CD8-positive, alpha-beta memory T cell (primary cell): Measurements from ENCODE around the gene MMP17. TPM values are rescaled to one million over a fixed set of nuclear protein-coding genes. Genes with fewer than 3 reads are reported as not detected.
"Not testable (repeated sequence)": the region's sequence is repeated elsewhere in the genome, so short reads cannot be mapped to it uniquely, and the experiment has no call there.

ENCODE experiments used
- CTCF ChIA-PET: fragments of 350-600 bp; sonication (Branson Sonifier 250); formaldehyde crosslinking; loops from one replicate; lab custom pipeline; 2021; ENCODE audit warnings: antibody characterized with exemption; lab: Charles Lee
- POLR2A ChIA-PET: fragments of 350-600 bp; sonication (Branson Sonifier 250); formaldehyde crosslinking; loops from one replicate; lab custom pipeline; 2021; ENCODE audit warnings: antibody characterized with exemption; lab: Charles Lee
- DNase-seq, 5 donors: peaks; one replicate each; pipeline versions ENCODE4 v3.0.0 to v3.0.0-alpha.2; 2020 to 2022; ENCODE audit warnings: mixed read lengths in 1 of 5
- H3K27ac ChIP-seq: one replicate; pipeline ENCODE4 v1.7.0; 2013; ENCODE audit warnings: low read depth, mild to moderate bottlenecking, low read length, moderate library complexity
- H3K27me3 ChIP-seq: 2 replicates; pipeline ENCODE4 v1.7.0; 2013; ENCODE audit warnings: low read length, mild to moderate bottlenecking; ENCODE audit not compliant: insufficient read depth, poor library complexity, severe bottlenecking
- H3K36me3 ChIP-seq: 2 replicates; pipeline ENCODE4 v1.7.0; 2013; ENCODE audit warnings: mild to moderate bottlenecking, low read length, moderate library complexity; ENCODE audit not compliant: insufficient read depth
- H3K4me1 ChIP-seq: 2 replicates; pipeline ENCODE4 v1.7.0; 2013; ENCODE audit warnings: mild to moderate bottlenecking, low read length, moderate library complexity; ENCODE audit not compliant: insufficient read depth
- H3K4me3 ChIP-seq: 2 replicates; pipeline ENCODE4 v1.7.0; 2013; ENCODE audit warnings: mild to moderate bottlenecking, low read length
- H3K9me3 ChIP-seq: 2 replicates; pipeline ENCODE4 v1.7.0; 2013; ENCODE audit warnings: mild to moderate bottlenecking, low read length
- H3K27ac Mint-ChIP-seq, 8 donors: one replicate each; pipeline ENCODE4 v1.8.0; 2020 to 2021; ENCODE audit warnings: mixed read lengths in 8 of 8, mild to moderate bottlenecking in 6 of 8, inconsistent platforms in 3 of 8, moderate library complexity in 3 of 8
- H3K27me3 Mint-ChIP-seq, 2 donors: one replicate each; pipeline ENCODE4 v1.8.0; 2020 to 2021; ENCODE audit warnings: mixed read lengths in 2 of 2, mild to moderate bottlenecking in 1 of 2, moderate library complexity in 1 of 2
- H3K36me3 Mint-ChIP-seq, 3 donors: one replicate each; pipeline ENCODE4 v1.8.0; 2020 to 2021; ENCODE audit warnings: mixed read lengths in 3 of 3, inconsistent platforms in 1 of 3, mild to moderate bottlenecking in 1 of 3
- H3K4me1 Mint-ChIP-seq, 3 donors: one replicate each; pipeline ENCODE4 v1.8.0; 2020 to 2021; ENCODE audit warnings: mixed read lengths in 3 of 3, inconsistent platforms in 1 of 3, mild to moderate bottlenecking in 1 of 3
- H3K4me3 Mint-ChIP-seq, 7 donors: one replicate each; pipeline ENCODE4 v1.8.0; 2020 to 2021; ENCODE audit warnings: mixed read lengths in 7 of 7, mild to moderate bottlenecking in 6 of 7, moderate library complexity in 4 of 7, inconsistent platforms in 2 of 7
- H3K9me3 Mint-ChIP-seq, 5 donors: one replicate each; pipeline ENCODE4 v1.8.0; 2020 to 2022; ENCODE audit warnings: mixed read lengths in 5 of 5, mild to moderate bottlenecking in 3 of 5, moderate library complexity in 2 of 5, inconsistent platforms in 1 of 5
- polyA plus RNA-seq: library from polyadenylated mRNA; unstranded; fragments of 300-500 nt; fragmentation: Illumina TruSeq; gene quantifications from one replicate; pipeline ENCODE4 v1.2.3, GENCODE V29; 2021
- total RNA-seq, 2 experiments: library from RNA; stranded (reverse); gene quantifications; one replicate each; pipeline ENCODE4 v1.2.3, GENCODE V29; 2021

MMP17 gene
- total and polyA plus RNA-seq, 3 experiments from 2014 or later = 0.29 TPM; not detected in 2

GRCh38 chr12:131803961-131804521, 24.2 kb upstream of the MMP17 start:
- ChIA-PET CTCF (no interaction called here), POLR2A (no interaction called here)
- Mint-ChIP-seq H3K36me3 (peaks cover 4 to 40% (median 11%) of the 10 kb centered on the region in 3 donors), H3K4me3 (no peak overlapping the region), H3K27me3 (no peaks in the 10 kb centered on the region), H3K27ac (peak overlapping the region in 2 of 8 donors; percentile 57 to 89), H3K4me1 (no peaks in the 10 kb centered on the region), H3K9me3 (peaks cover 0 to 4% (median 0%) of the 10 kb centered on the region in 5 donors)
- H3K27me3 ChIP-seq = no peaks in the 10 kb centered on the region
- DNase-seq = no peak
- no peak overlapping the region for H3K4me3 ChIP-seq
- no peaks in the 10 kb centered on the region for H3K36me3 ChIP-seq
- no peak overlapping the region for H3K27ac ChIP-seq
- no peaks in the 10 kb centered on the region for H3K4me1 ChIP-seq
- H3K9me3 ChIP-seq = no peaks in the 10 kb centered on the region

DNA sequence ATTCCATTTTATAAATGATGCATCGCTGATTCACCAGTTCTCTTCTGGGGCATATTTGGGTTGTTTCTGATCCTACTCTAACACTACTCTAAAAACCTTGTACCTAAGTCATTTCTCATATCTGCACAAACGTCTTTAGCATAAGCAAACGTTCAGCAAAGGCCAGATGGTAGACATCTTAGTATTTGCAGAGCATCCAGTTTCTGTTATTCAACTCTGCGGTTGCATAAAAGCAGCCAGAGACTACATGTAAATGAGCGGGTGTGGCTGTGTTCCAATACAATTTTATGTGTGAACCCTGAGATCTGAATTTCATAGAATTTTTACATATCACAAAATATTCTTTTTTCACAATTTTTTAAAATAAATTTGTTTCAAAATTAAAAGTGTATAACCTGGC, 22.8 kb upstream of the MMP17 start:
- H3K4me3 Mint-ChIP-seq = no peak overlapping the region
- no peak overlapping the region for H3K27ac ChIP-seq
- H3K4me3 ChIP-seq = no peak overlapping the region
- peak overlapping the region in 1 of 8 donors; percentile 66 for H3K27ac Mint-ChIP-seq
- no peaks in the 10 kb centered on the region for H3K9me3 ChIP-seq
- no peaks in the 10 kb centered on the region for H3K27me3 ChIP-seq
- no peak for DNase-seq
- H3K9me3 Mint-ChIP-seq = peaks cover 0 to 4% (median 0%) of the 10 kb centered on the region in 5 donors
- H3K4me1 ChIP-seq = no peaks in the 10 kb centered on the region
- peaks cover 4 to 26% (median 7%) of the 10 kb centered on the region in 3 donors for H3K36me3 Mint-ChIP-seq
- POLR2A ChIA-PET = no interaction called here
- CTCF ChIA-PET = no interaction called here
- no peaks in the 10 kb centered on the region for H3K36me3 ChIP-seq
- no peaks in the 10 kb centered on the region for H3K4me1 Mint-ChIP-seq
- H3K27me3 Mint-ChIP-seq = no peaks in the 10 kb centered on the region

- no peak overlapping the region for H3K4me3 Mint-ChIP-seq
- no peak overlapping the region for H3K27ac ChIP-seq
- POLR2A ChIA-PET = no interaction called here
- H3K27me3 Mint-ChIP-seq = no peaks in the 10 kb centered on the region
- H3K9me3 Mint-ChIP-seq = peaks cover 0 to 4% (median 0%) of the 10 kb centered on the region in 5 donors
- no peaks in the 10 kb centered on the region for H3K36me3 ChIP-seq
- no peaks in the 10 kb centered on the region for H3K27me3 ChIP-seq
- peaks cover 0 to 16% (median 4%) of the 10 kb centered on the region in 3 donors for H3K36me3 Mint-ChIP-seq
- no peaks in the 10 kb centered on the region for H3K9me3 ChIP-seq
- H3K4me1 ChIP-seq = no peaks in the 10 kb centered on the region
- H3K4me1 Mint-ChIP-seq = no peaks in the 10 kb centered on the region
- H3K27ac Mint-ChIP-seq = peak overlapping the region in 1 of 8 donors; percentile 52
- DNase-seq = no peak
- no peak overlapping the region for H3K4me3 ChIP-seq
- CTCF ChIA-PET = interaction anchor here (0.7 kb wide), 1 partner anchor 9 kb away, joined by 3 read pairs; no protein-coding TSS in a partner anchor
These were observed 21.5 kb upstream of the MMP17 start for GRCh38 chr12:131806674-131807073.

DNA sequence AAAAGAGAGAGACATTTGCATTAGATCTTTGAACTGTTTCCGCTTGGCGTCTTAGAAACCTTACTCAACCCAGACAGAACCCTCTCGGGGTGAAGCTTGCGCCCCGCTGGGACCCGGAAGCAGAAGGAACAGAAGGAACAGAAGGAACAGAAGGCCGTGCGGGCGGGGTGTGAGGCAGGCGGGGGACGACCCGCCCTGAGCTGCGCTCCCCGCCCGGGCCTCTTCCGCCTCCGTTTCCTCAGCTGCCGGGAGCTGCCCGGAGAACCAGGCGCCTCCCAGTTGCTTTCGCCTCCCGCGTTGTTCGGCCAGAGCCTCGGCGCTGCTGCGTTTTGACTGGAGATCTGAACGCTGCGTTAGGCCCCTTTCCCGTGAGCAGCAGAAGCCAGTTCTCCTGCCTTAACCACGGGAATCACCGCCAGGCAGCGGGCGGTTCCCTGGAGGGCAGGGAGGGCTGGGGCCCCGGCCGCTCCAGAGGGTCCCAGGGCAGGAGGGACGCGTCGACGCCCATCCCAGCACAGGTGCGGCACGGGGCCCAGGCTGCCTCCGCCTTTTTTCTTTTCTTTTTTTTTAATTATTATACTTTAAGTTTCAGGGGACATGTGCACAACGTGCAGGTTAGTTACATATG, 19.3 kb upstream of the MMP17 start:
- Mint-ChIP-seq H3K4me1 (no peaks in the 10 kb centered on the region), H3K4me3 (peak overlapping the region; percentile 65 to 93 (median 72)), H3K36me3 (peaks cover 0 to 9% (median 5%) of the 10 kb centered on the region in 3 donors), H3K27ac (peak overlapping the region in 5 of 8 donors; percentile 56 to 73 (median 64)), H3K9me3 (peaks cover 7 to 11% (median 10%) of the 10 kb centered on the region in 5 donors), H3K27me3 (no peaks in the 10 kb centered on the region)
- no peaks in the 10 kb centered on the region for H3K36me3 ChIP-seq
- H3K9me3 ChIP-seq = no peaks in the 10 kb centered on the region
- DNase-seq = peak in 2 of 5 donors; percentile 41 to 63
- H3K27ac ChIP-seq = no peak overlapping the region
- ChIA-PET POLR2A (interaction anchor here (0.7 kb wide), 1 partner anchor 118 kb away, joined by 3 read pairs; no protein-coding TSS in a partner anchor), CTCF (no interaction called here)
- H3K4me1 ChIP-seq = no peaks in the 10 kb centered on the region
- H3K27me3 ChIP-seq = no peaks in the 10 kb centered on the region
- no peak overlapping the region for H3K4me3 ChIP-seq

DNA sequence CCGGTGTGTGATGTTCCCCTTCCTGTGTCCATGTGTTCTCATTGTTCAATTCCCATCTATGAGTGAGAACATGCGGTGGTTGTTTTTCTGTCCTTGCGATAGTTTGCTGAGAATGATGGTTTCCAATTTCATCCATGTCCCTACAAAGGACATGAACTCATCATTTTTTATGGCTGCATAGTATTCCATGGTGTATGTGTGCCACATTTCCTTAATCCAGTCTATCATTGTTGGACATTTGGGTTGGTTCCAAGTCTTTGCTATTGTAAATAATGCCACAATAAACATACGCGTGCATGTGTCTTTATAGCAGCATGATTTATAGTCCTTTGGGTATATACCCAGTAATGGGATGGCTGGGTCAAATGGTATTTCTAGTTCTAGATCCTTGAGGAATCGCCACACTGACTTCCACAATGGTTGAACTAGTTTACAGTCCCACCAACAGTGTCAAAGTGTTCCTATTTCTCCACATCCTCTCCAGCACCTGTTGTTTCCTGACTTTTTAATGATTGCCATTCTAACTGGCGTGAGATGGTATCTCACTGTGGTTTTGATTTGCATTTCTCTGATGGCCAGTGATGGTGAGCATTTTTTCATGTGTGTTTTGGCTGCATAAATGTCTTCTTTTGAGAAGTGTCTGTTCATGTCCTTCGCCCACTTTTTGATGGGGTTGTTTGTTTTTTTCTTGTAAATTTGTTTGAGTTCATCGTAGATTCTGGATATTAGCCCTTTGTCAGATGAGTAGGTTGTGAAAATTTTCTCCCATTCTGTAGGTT, 18.5 kb upstream of the MMP17 start:
- H3K36me3 Mint-ChIP-seq, H3K4me1 Mint-ChIP-seq, H3K27ac ChIP-seq, DNase-seq, H3K27me3 ChIP-seq, H3K9me3 ChIP-seq, H3K36me3 ChIP-seq, H3K4me3 ChIP-seq, H3K27me3 Mint-ChIP-seq, H3K4me1 ChIP-seq, CTCF ChIA-PET: not testable (repeated sequence)
- H3K9me3 Mint-ChIP-seq = peaks cover 10 to 13% (median 12%) of the 10 kb centered on the region in 5 donors
- H3K4me3 Mint-ChIP-seq = peak overlapping the region in 6 of 7 donors; percentile 47 to 72 (median 64)
- peak overlapping the region in 1 of 8 donors; percentile 38 for H3K27ac Mint-ChIP-seq
- POLR2A ChIA-PET = interaction anchor here (0.7 kb wide), 1 partner anchor 118 kb away, joined by 3 read pairs; no protein-coding TSS in a partner anchor

- ChIA-PET POLR2A (no interaction called here), CTCF (no interaction called here)
- Histone ChIP-seq H3K9me3 (no peaks in the 10 kb centered on the region), H3K36me3 (no peaks in the 10 kb centered on the region), H3K27ac (no peak overlapping the region), H3K27me3 (no peaks in the 10 kb centered on the region), H3K4me3 (no peak overlapping the region), H3K4me1 (no peaks in the 10 kb centered on the region)
- H3K4me3 Mint-ChIP-seq = no peak overlapping the region
- H3K27ac Mint-ChIP-seq = no peak overlapping the region
- DNase-seq = no peak
- no peaks in the 10 kb centered on the region for H3K27me3 Mint-ChIP-seq
- H3K4me1 Mint-ChIP-seq = no peaks in the 10 kb centered on the region
- H3K9me3 Mint-ChIP-seq = peaks cover 8 to 13% (median 11%) of the 10 kb centered on the region in 5 donors
- peaks cover 0 to 9% (median 3%) of the 10 kb centered on the region in 3 donors for H3K36me3 Mint-ChIP-seq
These were observed 17.5 kb upstream of the MMP17 start for GRCh38 chr12:131810726-131811125.

GRCh38 chr12:131815131-131815530, 13.1 kb upstream of the MMP17 start:
- Mint-ChIP-seq H3K4me3 (no peak overlapping the region), H3K9me3 (peaks cover 8 to 12% (median 11%) of the 10 kb centered on the region in 5 donors), H3K4me1 (no peaks in the 10 kb centered on the region), H3K27me3 (no peaks in the 10 kb centered on the region), H3K27ac (no peak overlapping the region), H3K36me3 (peaks cover 0 to 14% (median 3%) of the 10 kb centered on the region in 3 donors)
- CTCF ChIA-PET = no interaction called here
- Histone ChIP-seq H3K36me3 (no peaks in the 10 kb centered on the region), H3K9me3 (no peaks in the 10 kb centered on the region), H3K4me3 (no peak overlapping the region), H3K4me1 (no peaks in the 10 kb centered on the region), H3K27ac (no peak overlapping the region), H3K27me3 (no peaks in the 10 kb centered on the region)
- POLR2A ChIA-PET = no interaction called here
- DNase-seq = no peak

DNA sequence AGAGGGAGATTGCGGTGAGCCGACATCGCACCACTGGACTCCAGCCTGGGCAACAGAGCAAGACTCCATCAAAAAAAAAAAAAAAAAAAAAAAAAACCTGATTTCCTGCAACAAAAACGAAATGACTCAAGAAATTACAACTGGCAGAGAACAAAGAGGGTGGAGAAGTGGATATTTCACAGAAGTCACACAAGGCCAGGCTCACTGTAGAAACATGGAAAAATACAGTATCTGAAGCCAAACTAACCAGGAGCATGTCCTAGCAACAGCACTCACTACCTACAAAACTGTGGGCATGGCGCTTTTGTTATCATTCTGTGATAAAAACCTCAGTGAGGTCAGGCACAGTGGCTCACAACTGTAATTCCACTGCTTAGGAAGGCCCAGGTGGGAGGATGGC, 11.7 kb upstream of the MMP17 start:
- H3K27me3 Mint-ChIP-seq = no peaks in the 10 kb centered on the region
- no peak overlapping the region for H3K4me3 ChIP-seq
- H3K36me3 Mint-ChIP-seq = peaks cover 0 to 14% (median 3%) of the 10 kb centered on the region in 3 donors
- no peak overlapping the region for H3K27ac ChIP-seq
- POLR2A ChIA-PET = no interaction called here
- H3K4me1 Mint-ChIP-seq = no peaks in the 10 kb centered on the region
- H3K36me3 ChIP-seq = no peaks in the 10 kb centered on the region
- no peaks in the 10 kb centered on the region for H3K9me3 ChIP-seq
- no peak for DNase-seq
- no peaks in the 10 kb centered on the region for H3K27me3 ChIP-seq
- no peak overlapping the region for H3K4me3 Mint-ChIP-seq
- H3K9me3 Mint-ChIP-seq = peaks cover 8 to 12% (median 11%) of the 10 kb centered on the region in 5 donors
- CTCF ChIA-PET = no interaction called here
- no peaks in the 10 kb centered on the region for H3K4me1 ChIP-seq
- H3K27ac Mint-ChIP-seq = no peak overlapping the region
